ENCODE data around the gene SHROOM3. TPM values are rescaled to one million over a fixed set of nuclear protein-coding genes. Genes with fewer than 3 reads are reported as not detected.
A peak's percentile ranks its signal among the peaks of the same experiment; 100 is the strongest.

Gene SHROOM3
- total and polyA plus RNA-seq, 2 donors, result 11.7 to 16.6 TPM

DNA sequence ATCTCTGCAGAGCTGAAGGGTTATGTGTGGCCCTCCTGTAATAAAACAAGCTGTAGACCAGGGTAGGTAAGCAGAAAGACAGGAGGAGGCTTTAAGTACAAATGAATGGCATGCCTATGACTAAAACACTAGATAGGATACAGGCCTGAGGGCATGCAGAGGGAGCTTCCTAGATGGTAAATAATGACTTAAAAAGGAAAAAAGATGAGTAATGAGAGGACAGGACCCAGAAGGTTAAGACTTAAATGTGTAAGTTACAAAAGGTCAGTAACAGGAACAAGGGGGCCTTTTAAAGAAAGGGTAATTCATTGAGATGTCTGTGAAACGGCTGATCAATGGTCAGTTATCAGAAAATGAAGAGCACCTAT is 268.1 kb downstream of the SHROOM3 start:
- Histone ChIP-seq H3K27ac (ENCODE audit: low read depth) (no peak overlapping the region), H3K4me3 (ENCODE audit: low read depth, low read length) (no peak overlapping the region), H3K4me1 (ENCODE audit: insufficient read depth) (no peaks in the 10 kb centered on the region), H3K36me3 (ENCODE audit: insufficient read depth) (no peaks in the 10 kb centered on the region)
- no peak for DNase-seq (ENCODE audit: extremely low spot score)
- 84% methylated on average over 1 of the region's 1 CpG for WGBS

DNA sequence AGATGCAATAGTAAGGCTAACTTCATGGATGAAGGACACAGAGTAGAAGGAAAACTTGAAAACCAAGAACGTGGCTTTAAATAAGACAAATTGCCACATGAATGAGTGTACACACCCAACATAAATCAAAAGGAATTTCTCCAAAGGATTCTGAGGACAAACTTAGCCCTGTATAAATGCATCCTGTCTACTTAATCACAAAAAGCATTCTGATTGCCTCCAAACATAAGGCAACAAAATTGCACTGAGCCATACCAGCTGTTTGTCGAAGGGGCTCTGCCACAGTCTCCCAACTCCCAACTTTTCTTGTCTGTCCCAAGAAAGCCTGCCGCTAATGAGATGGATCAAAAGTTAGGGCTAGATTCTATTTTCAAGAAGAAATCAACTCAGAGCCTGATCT is 268.6 kb downstream of the SHROOM3 start:
- Histone ChIP-seq H3K27ac (ENCODE audit: low read depth) (no peak overlapping the region), H3K4me3 (ENCODE audit: low read depth, low read length) (no peak overlapping the region), H3K36me3 (ENCODE audit: insufficient read depth) (no peaks in the 10 kb centered on the region), H3K4me1 (ENCODE audit: insufficient read depth) (no peaks in the 10 kb centered on the region)
- 31% methylated on average over 3 of the region's 3 CpGs for WGBS
- DNase-seq (ENCODE audit: extremely low spot score), result no peak

DNA sequence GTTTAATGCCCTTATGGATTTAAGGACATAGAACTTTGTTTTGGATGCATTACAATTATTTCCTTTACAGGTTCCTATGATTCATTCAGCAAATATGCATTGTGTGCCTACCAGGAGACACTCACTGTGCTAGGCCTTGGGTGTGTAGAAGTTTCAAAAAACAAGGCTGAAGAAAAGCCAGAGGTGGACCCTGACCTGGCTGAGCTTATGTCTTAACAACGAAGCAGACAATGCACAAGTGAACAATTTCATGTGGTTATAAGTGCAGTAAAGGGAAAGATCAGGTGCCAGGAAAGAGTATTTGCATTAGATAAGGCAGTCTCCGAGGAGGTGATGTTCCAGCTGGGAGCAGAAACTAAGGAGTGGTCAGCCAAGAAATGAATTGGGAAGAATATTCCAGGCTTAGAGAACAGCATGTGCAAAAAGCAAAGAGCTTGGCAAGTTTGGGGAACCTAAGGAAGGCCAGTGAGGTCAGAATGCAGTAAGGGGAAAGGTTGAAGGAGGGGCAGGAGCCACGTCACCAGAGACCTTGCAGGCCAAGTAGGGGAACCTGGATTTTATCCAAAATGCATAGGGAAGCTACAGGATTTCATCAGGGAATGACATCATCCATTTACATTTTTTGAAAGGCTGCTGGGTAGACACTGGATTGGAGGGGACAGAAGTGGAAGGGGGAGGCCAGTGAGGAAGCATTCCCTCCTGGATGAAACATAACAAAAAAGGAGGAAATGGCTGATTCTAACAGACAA is 269.3 kb downstream of the SHROOM3 start:
- no peak overlapping the region for H3K4me3 ChIP-seq (ENCODE audit: low read depth, low read length)
- no peak for DNase-seq (ENCODE audit: extremely low spot score)
- H3K27ac ChIP-seq (ENCODE audit: low read depth), result no peak overlapping the region
- no peaks in the 10 kb centered on the region for H3K36me3 ChIP-seq (ENCODE audit: insufficient read depth)
- WGBS, result 32% methylated on average over 3 of the region's 3 CpGs
- H3K4me1 ChIP-seq (ENCODE audit: insufficient read depth), result no peaks in the 10 kb centered on the region

DNA sequence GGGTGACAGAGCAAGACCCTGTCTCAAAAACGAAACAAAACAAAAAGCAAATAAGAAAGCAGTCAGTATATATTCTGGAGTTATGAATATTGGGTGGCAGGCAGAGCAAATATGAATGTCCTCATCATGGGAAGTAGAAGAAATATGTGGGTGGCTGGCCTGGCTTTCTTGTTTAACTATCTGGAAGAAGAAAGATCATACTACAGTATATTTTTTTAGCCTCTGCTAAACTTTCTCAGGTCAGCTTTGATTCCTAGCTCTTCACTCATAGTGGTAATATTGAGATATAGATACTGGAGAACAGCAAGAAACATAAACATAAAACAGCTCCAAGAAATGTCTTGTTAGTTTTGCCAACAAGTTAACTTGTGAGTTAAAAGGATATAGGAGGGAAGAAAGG is 270.4 kb downstream of the SHROOM3 start:
- H3K4me3 ChIP-seq (ENCODE audit: low read depth, low read length), result no peak overlapping the region
- DNase-seq (ENCODE audit: extremely low spot score), result no peak
- H3K27ac ChIP-seq (ENCODE audit: low read depth), result no peak overlapping the region
- WGBS, result 57% methylated on average over 1 of the region's 1 CpG
- no peaks in the 10 kb centered on the region for H3K4me1 ChIP-seq (ENCODE audit: insufficient read depth)
- H3K36me3 ChIP-seq (ENCODE audit: insufficient read depth), result no peaks in the 10 kb centered on the region

DNA sequence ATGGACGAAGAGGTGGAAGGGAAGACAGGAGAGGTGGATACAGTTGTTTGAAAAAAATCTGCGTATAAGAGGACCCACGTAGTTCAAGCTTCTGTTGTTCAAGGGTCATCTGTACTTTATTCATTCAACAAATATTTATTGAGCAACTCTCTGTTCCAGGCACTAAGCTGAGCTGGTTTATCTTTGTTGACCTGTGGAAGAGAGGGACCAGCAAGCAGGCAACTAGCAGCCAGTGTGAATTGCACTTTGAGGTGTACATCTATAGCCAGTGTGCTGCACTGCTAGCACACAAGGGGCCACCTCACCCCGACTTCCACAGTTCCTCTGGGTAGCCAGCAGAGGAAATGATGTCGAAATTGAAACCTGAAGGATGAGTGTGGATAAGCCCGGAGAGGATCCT is 271.6 kb downstream of the SHROOM3 start:
- Histone ChIP-seq H3K4me1 (ENCODE audit: insufficient read depth) (no peaks in the 10 kb centered on the region), H3K36me3 (ENCODE audit: insufficient read depth) (no peaks in the 10 kb centered on the region), H3K4me3 (ENCODE audit: low read depth, low read length) (no peak overlapping the region), H3K27ac (ENCODE audit: low read depth) (no peak overlapping the region)
- WGBS, result 82% methylated on average over 6 of the region's 6 CpGs
- no peak for DNase-seq (ENCODE audit: extremely low spot score)

DNA sequence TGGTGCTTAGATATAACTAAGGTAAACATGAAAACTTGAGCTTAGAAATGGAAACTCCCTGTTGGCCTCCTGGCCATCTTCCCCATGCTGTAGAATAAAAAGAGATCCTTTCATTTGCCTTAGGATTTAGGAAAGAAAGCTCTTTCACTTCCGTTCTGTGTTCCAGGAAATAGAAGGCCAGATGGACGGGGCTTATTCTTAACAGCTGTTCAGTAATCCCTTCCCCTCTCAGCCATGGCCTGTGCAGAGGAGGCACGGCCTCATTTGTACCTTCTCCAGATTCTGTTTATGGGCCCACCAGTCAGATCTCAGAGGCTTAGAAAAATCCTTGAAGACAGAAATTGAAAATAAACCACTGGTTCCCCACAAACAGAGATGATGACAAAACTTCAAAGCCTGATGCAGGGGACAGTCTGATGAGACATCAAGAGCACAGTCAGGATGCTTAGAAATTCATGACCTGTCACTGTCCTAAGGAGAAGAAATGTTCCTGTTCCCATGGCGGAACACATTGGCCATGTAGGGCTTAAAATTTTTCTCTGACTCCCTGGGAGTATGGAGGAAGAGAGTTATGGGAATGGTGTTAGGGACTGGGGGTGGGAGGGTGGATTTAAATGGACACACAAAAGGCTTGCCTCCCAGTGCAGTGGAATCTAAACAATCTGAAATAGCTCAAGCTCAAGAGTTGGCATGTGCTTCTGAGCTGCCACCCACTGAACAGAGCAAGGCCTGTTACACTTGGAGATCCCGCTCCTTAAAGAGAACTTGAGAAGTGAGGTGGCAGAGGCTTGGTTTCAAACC is 274.1 kb downstream of the SHROOM3 start:
- DNase-seq (ENCODE audit: extremely low spot score), result no peak
- Histone ChIP-seq H3K4me3 (ENCODE audit: low read depth, low read length) (no peak overlapping the region), H3K27ac (ENCODE audit: low read depth) (peak overlapping the region; percentile 62), H3K4me1 (ENCODE audit: insufficient read depth) (no peaks in the 10 kb centered on the region), H3K36me3 (ENCODE audit: insufficient read depth) (no peaks in the 10 kb centered on the region)
- 39% methylated on average over 5 of the region's 5 CpGs for WGBS

DNA sequence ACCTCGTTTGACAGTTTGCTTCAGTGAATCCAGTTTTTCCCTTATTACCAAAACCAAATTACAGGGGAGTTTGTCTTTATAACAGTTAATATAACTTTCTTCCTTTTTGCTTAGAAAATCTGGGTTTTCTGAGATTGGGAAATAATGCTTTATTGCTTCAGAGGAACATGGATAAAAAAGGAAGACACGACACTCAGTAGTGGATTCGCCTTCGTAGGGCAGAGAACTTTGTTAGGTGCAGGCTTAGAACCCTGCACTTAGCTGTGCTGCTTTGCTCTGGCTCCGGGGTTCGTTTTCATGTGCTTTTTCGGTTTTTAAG is 274.7 kb downstream of the SHROOM3 start:
- H3K4me1 ChIP-seq (ENCODE audit: insufficient read depth), result no peaks in the 10 kb centered on the region
- H3K27ac ChIP-seq (ENCODE audit: low read depth), result no peak overlapping the region
- H3K4me3 ChIP-seq (ENCODE audit: low read depth, low read length), result no peak overlapping the region
- 66% methylated on average over 7 of the region's 7 CpGs for WGBS
- no peak for DNase-seq (ENCODE audit: extremely low spot score)
- H3K36me3 ChIP-seq (ENCODE audit: insufficient read depth), result no peaks in the 10 kb centered on the region

DNA sequence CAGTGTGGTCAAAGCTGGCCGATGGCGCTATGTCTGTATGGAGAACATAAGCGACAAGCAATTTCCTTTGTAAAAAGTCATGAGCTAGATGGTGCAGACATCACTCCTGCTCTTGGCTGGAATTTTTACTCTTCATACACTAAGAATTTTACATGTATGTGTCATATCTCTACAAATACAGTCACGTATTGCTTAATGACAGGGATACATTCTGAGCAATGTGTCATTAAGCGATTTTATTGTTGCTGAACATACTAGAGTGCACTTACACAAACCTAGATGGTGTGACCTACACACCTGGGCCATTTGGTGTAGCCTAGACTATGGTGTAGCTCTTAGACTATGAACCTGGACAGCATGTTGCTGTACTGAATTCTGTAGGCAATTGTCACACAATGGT is 277.5 kb downstream of the SHROOM3 start:
- Histone ChIP-seq H3K27ac (ENCODE audit: low read depth) (no peak overlapping the region), H3K4me3 (ENCODE audit: low read depth, low read length) (no peak overlapping the region), H3K36me3 (ENCODE audit: insufficient read depth) (no peaks in the 10 kb centered on the region), H3K4me1 (ENCODE audit: insufficient read depth) (no peaks in the 10 kb centered on the region)
- no peak for DNase-seq (ENCODE audit: extremely low spot score)
- WGBS, result 94% methylated on average over 5 of the region's 5 CpGs

DNA sequence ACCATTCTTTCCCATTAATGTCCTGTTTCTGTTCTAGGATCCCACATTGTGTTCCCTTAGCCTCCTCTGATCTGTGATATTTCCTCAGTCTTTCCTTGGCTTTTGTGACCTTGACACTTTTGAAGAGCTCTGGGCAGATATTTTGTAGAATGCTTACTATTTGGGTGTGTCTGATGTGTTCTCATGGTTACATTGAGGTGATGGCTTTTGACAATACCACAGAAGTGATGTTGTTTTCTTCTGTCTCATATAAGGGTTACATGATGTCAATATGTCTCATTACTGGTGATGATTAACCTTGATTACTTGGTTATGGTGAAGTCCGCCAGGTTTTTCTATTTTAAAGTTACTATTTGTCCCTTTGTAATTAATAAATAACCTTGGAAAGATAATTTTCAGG is 279.2 kb downstream of the SHROOM3 start:
- H3K27ac ChIP-seq (ENCODE audit: low read depth), result no peak overlapping the region
- no peaks in the 10 kb centered on the region for H3K36me3 ChIP-seq (ENCODE audit: insufficient read depth)
- DNase-seq (ENCODE audit: extremely low spot score), result no peak
- 98% methylated on average over 1 of the region's 1 CpG for WGBS
- no peaks in the 10 kb centered on the region for H3K4me1 ChIP-seq (ENCODE audit: insufficient read depth)
- no peak overlapping the region for H3K4me3 ChIP-seq (ENCODE audit: low read depth, low read length)

DNA sequence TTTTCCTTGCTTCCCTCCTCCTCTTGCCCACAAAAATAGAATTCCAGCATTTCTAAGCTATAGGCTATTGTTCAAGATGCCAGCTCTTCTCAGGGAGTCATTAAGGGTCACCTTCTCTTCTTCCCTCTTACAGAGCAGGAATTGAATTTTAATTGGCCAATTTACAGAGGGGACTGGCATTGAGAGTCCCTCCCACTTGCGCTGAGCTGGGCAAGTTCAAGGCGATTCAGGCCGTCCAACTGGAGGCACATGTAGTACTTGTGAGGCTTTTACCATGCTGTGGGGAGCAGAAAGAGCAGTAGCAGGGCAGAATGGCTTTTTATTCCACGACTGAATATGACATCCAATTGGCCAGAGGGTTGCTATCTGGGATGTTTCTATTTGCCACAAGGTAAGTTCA is 281.0 kb downstream of the SHROOM3 start:
- DNase-seq (ENCODE audit: extremely low spot score), result no peak
- WGBS, result 92% methylated on average over 4 of the region's 4 CpGs
- Histone ChIP-seq H3K36me3 (ENCODE audit: insufficient read depth) (no peaks in the 10 kb centered on the region), H3K4me1 (ENCODE audit: insufficient read depth) (no peaks in the 10 kb centered on the region), H3K4me3 (ENCODE audit: low read depth, low read length) (no peak overlapping the region), H3K27ac (ENCODE audit: low read depth) (no peak overlapping the region)

DNA sequence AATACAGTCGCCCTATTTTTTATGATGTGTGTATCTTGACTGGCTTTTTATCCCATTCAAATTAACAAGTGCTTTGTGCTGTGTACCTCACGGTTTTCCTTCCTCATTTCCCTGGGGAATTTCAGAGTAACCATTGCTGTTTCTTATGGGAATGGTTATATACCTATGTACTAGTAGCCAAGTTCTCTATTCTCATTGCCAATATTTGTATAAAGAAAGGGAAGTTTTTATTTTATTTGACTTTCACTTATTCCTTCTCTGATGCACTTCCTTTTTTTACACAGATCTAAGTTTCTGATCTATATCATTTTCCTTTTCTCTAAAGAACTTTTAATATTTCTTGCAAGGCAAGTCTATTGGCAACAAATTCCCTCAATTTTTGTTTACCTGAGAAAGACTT is 281.6 kb downstream of the SHROOM3 start:
- Histone ChIP-seq H3K27ac (ENCODE audit: low read depth) (no peak overlapping the region), H3K36me3 (ENCODE audit: insufficient read depth) (no peaks in the 10 kb centered on the region), H3K4me1 (ENCODE audit: insufficient read depth) (no peaks in the 10 kb centered on the region), H3K4me3 (ENCODE audit: low read depth, low read length) (no peak overlapping the region)
- WGBS, result 75% methylated on average over 2 of the region's 2 CpGs
- no peak for DNase-seq (ENCODE audit: extremely low spot score)

DNA sequence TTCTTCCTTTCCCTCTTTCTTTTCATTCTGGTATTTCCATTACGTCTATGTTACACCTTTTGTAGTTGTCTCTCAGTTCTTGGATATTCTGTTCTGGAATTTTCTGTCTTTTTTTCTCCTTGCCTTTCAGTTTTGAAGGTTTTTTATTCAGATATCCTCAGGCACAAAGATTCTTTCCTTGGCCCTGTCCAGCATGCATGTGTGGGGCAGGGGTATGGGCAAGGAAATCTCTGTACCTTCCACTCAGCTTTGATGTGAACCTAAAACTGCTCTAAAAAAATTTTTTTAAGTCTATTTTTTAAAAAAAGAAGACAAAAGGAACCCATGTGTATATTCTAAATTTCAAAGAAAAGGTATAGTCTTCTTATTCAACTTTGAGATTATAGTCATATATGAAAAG is 282.4 kb downstream of the SHROOM3 start:
- Histone ChIP-seq H3K36me3 (ENCODE audit: insufficient read depth) (no peaks in the 10 kb centered on the region), H3K4me1 (ENCODE audit: insufficient read depth) (no peaks in the 10 kb centered on the region), H3K4me3 (ENCODE audit: low read depth, low read length) (no peak overlapping the region), H3K27ac (ENCODE audit: low read depth) (no peak overlapping the region)
- no peak for DNase-seq (ENCODE audit: extremely low spot score)
- WGBS, result 95% methylated on average over 1 of the region's 1 CpG

DNA sequence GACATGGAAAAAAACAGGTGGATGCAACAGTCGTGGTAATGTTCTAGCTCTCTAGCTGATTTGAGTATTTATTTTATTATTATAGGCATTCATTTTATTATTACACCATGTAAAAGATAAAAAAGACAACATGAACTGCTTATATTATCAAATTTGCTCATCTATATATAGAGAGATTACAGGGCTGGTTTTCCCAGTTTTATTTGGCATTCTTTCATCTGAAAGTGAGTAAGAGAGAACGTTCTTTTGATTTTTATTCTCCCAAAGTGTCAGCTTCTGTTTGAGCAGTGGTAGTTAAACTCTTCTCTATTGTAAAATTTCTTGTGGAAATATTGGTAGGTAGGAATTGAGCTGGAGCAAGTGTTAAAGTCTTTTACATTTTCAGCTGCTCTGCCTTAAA is 283.0 kb downstream of the SHROOM3 start:
- no peak for DNase-seq (ENCODE audit: extremely low spot score)
- WGBS, result 52% methylated on average over 2 of the region's 2 CpGs
- Histone ChIP-seq H3K27ac (ENCODE audit: low read depth) (no peak overlapping the region), H3K4me1 (ENCODE audit: insufficient read depth) (no peaks in the 10 kb centered on the region), H3K36me3 (ENCODE audit: insufficient read depth) (no peaks in the 10 kb centered on the region), H3K4me3 (ENCODE audit: low read depth, low read length) (no peak overlapping the region)

DNA sequence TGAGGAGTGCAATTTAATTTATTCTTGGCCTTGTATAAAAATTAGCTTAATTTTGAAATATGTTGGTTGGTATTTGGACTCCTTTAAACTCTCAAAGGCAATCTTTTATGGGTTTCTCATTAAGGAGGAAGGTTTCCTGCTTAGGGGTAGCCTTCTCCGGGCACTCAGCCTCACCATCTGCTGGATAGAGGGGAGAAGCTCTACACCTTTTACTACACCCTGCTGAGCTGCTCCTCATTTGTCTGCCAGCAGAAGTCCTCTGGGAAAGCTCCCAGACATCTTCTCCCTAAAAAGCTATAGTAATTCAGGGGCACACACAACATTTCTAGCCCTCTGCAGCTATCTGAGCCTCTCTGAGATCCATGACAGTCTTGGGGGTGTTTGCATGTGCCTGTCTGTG is 283.8 kb downstream of the SHROOM3 start:
- H3K36me3 ChIP-seq (ENCODE audit: insufficient read depth), result no peaks in the 10 kb centered on the region
- H3K4me3 ChIP-seq (ENCODE audit: low read depth, low read length), result no peak overlapping the region
- WGBS, result 62% methylated on average over 1 of the region's 1 CpG
- DNase-seq (ENCODE audit: extremely low spot score), result no peak
- no peaks in the 10 kb centered on the region for H3K4me1 ChIP-seq (ENCODE audit: insufficient read depth)
- no peak overlapping the region for H3K27ac ChIP-seq (ENCODE audit: low read depth)
